GM23338 (cell line): ENCODE results near the gene XYLT1.

ENCODE experiments used
- CREB1 ChIP-seq: fragments of 250-450 bp; sonication (Bioruptor Pico); IDR thresholded peaks from 2 replicates; pipeline ENCODE4 v1.5.0; 2020; ENCODE audit warnings: low read depth, mild to moderate bottlenecking, moderate library complexity
- CTCF ChIP-seq, 2 experiments: fragments of 200-600 bp in 1 of 2; sonication (generic) in 1 of 2; conservative IDR thresholded peaks; 2 replicates each; pipeline versions ENCODE4 v1.5.1 to v1.6.1; 2016 to 2017; ENCODE audit warnings: antibody characterized with exemption in 2 of 2, low read depth in 2 of 2, mild to moderate bottlenecking in 2 of 2, moderate library complexity in 1 of 2
- ETS1 ChIP-seq: IDR thresholded peaks from 2 replicates; pipeline ENCODE4 v1.6.1; 2016; ENCODE audit warnings: antibody characterized with exemption
- EZH2 ChIP-seq: fragments of 200-600 bp; sonication (generic); IDR thresholded peaks from one replicate; pipeline ENCODE4 v1.8.0; 2017; ENCODE audit warnings: antibody characterized with exemption, mild to moderate bottlenecking, low read depth; ENCODE audit not compliant: unreplicated experiment
- EZH2phosphoT487 ChIP-seq: fragments of 200-600 bp; sonication (generic); IDR thresholded peaks from one replicate; pipeline ENCODE4 v1.8.1; 2018; ENCODE audit warnings: antibody characterized with exemption; ENCODE audit not compliant: unreplicated experiment
- JUNB ChIP-seq: IDR thresholded peaks from one replicate; pipeline ENCODE4 v1.6.1; 2016; ENCODE audit warnings: antibody characterized with exemption; ENCODE audit not compliant: unreplicated experiment
- POLR2AphosphoS5 ChIP-seq: IDR thresholded peaks from 2 replicates; pipeline ENCODE4 v1.6.1; 2016; ENCODE audit warnings: antibody characterized with exemption, low read depth
- STAT1 ChIP-seq: IDR thresholded peaks from one replicate; pipeline ENCODE4 v1.6.1; 2016; ENCODE audit warnings: antibody characterized with exemption; ENCODE audit not compliant: unreplicated experiment
- ZNF114 ChIP-seq: fragments of 250-450 bp; sonication (Bioruptor Pico); IDR thresholded peaks from 2 replicates; pipeline ENCODE4 v1.5.0; 2020; ENCODE audit warnings: mild to moderate bottlenecking, moderate library complexity
- TF ChIP-seq, protein P1 (sequence below): IDR thresholded peaks from one replicate; pipeline ENCODE4 v1.6.1; 2018; ENCODE audit warnings: antibody characterized with exemption; ENCODE audit not compliant: unreplicated experiment
- TF ChIP-seq, protein P2 (sequence below): fragments of 250-450 bp; sonication (Bioruptor Pico); IDR thresholded peaks from 2 replicates; pipeline ENCODE4 v1.5.0; 2020; ENCODE audit warnings: mild to moderate bottlenecking, moderate library complexity

GRCh38 chr16:17360693-17361122 is 110.1 kb downstream of the XYLT1 start:
- no peak for TF ChIP-seq CTCF (conservative IDR thresholded peaks at IDR 0.05; ENCODE audit: low read depth in 2 of 2)
- TF ChIP-seq POLR2AphosphoS5 = no peak
- no peak for TF ChIP-seq EZH2phosphoT487
- TF ChIP-seq, protein P1, sequence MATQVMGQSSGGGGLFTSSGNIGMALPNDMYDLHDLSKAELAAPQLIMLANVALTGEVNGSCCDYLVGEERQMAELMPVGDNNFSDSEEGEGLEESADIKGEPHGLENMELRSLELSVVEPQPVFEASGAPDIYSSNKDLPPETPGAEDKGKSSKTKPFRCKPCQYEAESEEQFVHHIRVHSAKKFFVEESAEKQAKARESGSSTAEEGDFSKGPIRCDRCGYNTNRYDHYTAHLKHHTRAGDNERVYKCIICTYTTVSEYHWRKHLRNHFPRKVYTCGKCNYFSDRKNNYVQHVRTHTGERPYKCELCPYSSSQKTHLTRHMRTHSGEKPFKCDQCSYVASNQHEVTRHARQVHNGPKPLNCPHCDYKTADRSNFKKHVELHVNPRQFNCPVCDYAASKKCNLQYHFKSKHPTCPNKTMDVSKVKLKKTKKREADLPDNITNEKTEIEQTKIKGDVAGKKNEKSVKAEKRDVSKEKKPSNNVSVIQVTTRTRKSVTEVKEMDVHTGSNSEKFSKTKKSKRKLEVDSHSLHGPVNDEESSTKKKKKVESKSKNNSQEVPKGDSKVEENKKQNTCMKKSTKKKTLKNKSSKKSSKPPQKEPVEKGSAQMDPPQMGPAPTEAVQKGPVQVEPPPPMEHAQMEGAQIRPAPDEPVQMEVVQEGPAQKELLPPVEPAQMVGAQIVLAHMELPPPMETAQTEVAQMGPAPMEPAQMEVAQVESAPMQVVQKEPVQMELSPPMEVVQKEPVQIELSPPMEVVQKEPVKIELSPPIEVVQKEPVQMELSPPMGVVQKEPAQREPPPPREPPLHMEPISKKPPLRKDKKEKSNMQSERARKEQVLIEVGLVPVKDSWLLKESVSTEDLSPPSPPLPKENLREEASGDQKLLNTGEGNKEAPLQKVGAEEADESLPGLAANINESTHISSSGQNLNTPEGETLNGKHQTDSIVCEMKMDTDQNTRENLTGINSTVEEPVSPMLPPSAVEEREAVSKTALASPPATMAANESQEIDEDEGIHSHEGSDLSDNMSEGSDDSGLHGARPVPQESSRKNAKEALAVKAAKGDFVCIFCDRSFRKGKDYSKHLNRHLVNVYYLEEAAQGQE = no peak
- no peak for TF ChIP-seq CREB1 (CRISPR knock-in tag)
- TF ChIP-seq, protein P2, sequence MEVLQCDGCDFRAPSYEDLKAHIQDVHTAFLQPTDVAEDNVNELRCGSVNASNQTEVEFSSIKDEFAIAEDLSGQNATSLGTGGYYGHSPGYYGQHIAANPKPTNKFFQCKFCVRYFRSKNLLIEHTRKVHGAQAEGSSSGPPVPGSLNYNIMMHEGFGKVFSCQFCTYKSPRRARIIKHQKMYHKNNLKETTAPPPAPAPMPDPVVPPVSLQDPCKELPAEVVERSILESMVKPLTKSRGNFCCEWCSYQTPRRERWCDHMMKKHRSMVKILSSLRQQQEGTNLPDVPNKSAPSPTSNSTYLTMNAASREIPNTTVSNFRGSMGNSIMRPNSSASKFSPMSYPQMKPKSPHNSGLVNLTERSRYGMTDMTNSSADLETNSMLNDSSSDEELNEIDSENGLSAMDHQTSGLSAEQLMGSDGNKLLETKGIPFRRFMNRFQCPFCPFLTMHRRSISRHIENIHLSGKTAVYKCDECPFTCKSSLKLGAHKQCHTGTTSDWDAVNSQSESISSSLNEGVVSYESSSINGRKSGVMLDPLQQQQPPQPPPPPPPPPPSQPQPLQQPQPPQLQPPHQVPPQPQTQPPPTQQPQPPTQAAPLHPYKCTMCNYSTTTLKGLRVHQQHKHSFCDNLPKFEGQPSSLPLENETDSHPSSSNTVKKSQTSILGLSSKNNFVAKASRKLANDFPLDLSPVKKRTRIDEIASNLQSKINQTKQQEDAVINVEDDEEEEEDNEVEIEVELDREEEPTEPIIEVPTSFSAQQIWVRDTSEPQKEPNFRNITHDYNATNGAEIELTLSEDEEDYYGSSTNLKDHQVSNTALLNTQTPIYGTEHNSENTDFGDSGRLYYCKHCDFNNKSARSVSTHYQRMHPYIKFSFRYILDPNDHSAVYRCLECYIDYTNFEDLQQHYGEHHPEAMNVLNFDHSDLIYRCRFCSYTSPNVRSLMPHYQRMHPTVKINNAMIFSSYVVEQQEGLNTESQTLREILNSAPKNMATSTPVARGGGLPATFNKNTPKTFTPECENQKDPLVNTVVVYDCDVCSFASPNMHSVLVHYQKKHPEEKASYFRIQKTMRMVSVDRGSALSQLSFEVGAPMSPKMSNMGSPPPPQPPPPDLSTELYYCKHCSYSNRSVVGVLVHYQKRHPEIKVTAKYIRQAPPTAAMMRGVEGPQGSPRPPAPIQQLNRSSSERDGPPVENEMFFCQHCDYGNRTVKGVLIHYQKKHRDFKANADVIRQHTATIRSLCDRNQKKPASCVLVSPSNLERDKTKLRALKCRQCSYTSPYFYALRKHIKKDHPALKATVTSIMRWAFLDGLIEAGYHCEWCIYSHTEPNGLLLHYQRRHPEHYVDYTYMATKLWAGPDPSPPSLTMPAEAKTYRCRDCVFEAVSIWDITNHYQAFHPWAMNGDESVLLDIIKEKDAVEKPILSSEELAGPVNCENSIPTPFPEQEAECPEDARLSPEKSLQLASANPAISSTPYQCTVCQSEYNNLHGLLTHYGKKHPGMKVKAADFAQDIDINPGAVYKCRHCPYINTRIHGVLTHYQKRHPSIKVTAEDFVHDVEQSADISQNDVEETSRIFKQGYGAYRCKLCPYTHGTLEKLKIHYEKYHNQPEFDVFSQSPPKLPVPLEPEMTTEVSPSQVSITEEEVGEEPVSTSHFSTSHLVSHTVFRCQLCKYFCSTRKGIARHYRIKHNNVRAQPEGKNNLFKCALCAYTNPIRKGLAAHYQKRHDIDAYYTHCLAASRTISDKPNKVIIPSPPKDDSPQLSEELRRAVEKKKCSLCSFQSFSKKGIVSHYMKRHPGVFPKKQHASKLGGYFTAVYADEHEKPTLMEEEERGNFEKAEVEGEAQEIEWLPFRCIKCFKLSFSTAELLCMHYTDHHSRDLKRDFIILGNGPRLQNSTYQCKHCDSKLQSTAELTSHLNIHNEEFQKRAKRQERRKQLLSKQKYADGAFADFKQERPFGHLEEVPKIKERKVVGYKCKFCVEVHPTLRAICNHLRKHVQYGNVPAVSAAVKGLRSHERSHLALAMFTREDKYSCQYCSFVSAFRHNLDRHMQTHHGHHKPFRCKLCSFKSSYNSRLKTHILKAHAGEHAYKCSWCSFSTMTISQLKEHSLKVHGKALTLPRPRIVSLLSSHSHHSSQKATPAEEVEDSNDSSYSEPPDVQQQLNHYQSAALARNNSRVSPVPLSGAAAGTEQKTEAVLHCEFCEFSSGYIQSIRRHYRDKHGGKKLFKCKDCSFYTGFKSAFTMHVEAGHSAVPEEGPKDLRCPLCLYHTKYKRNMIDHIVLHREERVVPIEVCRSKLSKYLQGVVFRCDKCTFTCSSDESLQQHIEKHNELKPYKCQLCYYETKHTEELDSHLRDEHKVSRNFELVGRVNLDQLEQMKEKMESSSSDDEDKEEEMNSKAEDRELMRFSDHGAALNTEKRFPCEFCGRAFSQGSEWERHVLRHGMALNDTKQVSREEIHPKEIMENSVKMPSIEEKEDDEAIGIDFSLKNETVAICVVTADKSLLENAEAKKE (CRISPR knock-in tag) = no peak
- no peak for TF ChIP-seq EZH2
- TF ChIP-seq ZNF114 = no peak
- no peak for TF ChIP-seq JUNB
- TF ChIP-seq STAT1 = no peak
- no peak for TF ChIP-seq ETS1
